Suprapubic skin (tissue), 4 donors: ENCODE results near the gene STK36. TPM values are rescaled to one million over a fixed set of nuclear protein-coding genes. Genes with fewer than 3 reads are reported as not detected.
A peak's percentile ranks its signal among the peaks of the same experiment; 100 is the strongest.

ENCODE experiments used
- DNase-seq, 2 donors: peaks; one replicate each; pipeline ENCODE4 v3.0.0-alpha.2; 2019; ENCODE audit warnings: low spot score in 2 of 2
- H3K27ac ChIP-seq: fragments of 200-600 bp; sonication (generic); one replicate; pipeline ENCODE4 v1.5.1; 2019
- H3K27me3 ChIP-seq: fragments of 200-600 bp; sonication (generic); one replicate; pipeline ENCODE4 v1.5.1; 2019
- H3K36me3 ChIP-seq: fragments of 200-600 bp; sonication (generic); one replicate; pipeline ENCODE4 v1.5.1; 2019
- H3K4me1 ChIP-seq: fragments of 200-600 bp; sonication (generic); one replicate; pipeline ENCODE4 v1.5.1; 2019
- H3K4me3 ChIP-seq: fragments of 200-600 bp; sonication (generic); one replicate; pipeline ENCODE4 v1.5.1; 2019; ENCODE audit warnings: mild to moderate bottlenecking
- H3K9me3 ChIP-seq: fragments of 200-600 bp; sonication (generic); one replicate; pipeline ENCODE4 v1.5.1; 2019
- EP300 ChIP-seq: sonication (generic); formaldehyde crosslinking; IDR thresholded peaks from one replicate; pipeline ENCODE4 v1.6.1; 2017; ENCODE audit warnings: antibody characterized with exemption
- POLR2A ChIP-seq, 2 donors: fragments of 450-650 bp; IDR thresholded peaks; one replicate each; pipeline ENCODE4 v1.6.1; 2017; ENCODE audit warnings: antibody characterized with exemption in 2 of 2, mild to moderate bottlenecking in 2 of 2, moderate library complexity in 2 of 2
- POLR2AphosphoS5 ChIP-seq, 3 donors: sonication (generic); formaldehyde crosslinking; IDR thresholded peaks; one replicate each; pipeline ENCODE4 v1.6.1; 2017; ENCODE audit warnings: antibody characterized with exemption in 3 of 3
- WGBS: methylation state at CpG from one replicate; pipeline ENCODE4 v1.1.5; 2018; 5-methylcytosine and 5-hydroxymethylcytosine counted together
- total RNA-seq, 4 donors: library from RNA; depleted of rRNA; stranded (reverse); fragments of >200 nt; gene quantifications; one replicate each; pipeline ENCODE4 v1.1.0, GENCODE V29; 2016
- TF ChIP-seq, protein P1 (sequence below), 2 donors: fragments of 200-600 bp in 1 of 2; fragments of 450-650 bp in 1 of 2; sonication (generic) in 1 of 2; IDR thresholded peaks; one replicate each; pipeline ENCODE4 v1.5.1; 2016 to 2019; ENCODE audit warnings: antibody characterized with exemption in 2 of 2, mild to moderate bottlenecking in 1 of 2, moderate library complexity in 1 of 2

The STK36 gene
- total RNA-seq, 4 donors from 2014 or later, result 20.7 to 43.4 (median 21.9) TPM

DNA sequence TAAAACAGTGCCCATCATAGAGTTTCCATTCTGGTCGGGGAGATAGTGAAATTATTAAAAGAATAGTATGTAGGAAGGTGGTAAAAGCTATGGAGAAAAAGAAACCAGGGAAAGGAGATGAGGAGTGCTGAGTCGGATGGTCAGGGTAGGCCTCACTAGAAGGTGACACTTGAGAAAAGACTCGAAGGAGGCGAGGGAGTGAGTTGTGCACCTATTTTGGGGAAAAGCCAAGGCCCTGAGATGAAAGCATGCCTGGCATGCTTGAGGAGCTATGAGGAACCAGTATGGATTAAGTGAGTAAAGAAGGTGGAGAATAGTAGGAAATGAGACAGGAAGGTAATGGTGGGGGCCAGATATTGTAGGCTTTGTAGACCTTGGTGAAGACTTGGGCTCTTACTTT lies 31.5 kb downstream of the STK36 start:
- TF ChIP-seq EP300 (no peak), POLR2A (IDR thresholded peaks at IDR 0.05) (no peak), POLR2AphosphoS5 (IDR thresholded peaks at IDR 0.05) (no peak)
- TF ChIP-seq, protein P1, sequence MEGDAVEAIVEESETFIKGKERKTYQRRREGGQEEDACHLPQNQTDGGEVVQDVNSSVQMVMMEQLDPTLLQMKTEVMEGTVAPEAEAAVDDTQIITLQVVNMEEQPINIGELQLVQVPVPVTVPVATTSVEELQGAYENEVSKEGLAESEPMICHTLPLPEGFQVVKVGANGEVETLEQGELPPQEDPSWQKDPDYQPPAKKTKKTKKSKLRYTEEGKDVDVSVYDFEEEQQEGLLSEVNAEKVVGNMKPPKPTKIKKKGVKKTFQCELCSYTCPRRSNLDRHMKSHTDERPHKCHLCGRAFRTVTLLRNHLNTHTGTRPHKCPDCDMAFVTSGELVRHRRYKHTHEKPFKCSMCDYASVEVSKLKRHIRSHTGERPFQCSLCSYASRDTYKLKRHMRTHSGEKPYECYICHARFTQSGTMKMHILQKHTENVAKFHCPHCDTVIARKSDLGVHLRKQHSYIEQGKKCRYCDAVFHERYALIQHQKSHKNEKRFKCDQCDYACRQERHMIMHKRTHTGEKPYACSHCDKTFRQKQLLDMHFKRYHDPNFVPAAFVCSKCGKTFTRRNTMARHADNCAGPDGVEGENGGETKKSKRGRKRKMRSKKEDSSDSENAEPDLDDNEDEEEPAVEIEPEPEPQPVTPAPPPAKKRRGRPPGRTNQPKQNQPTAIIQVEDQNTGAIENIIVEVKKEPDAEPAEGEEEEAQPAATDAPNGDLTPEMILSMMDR (IDR thresholded peaks at IDR 0.05), result no peak
- H3K4me3 ChIP-seq, result no peak overlapping the region
- peaks cover 15% of the 10 kb centered on the region for H3K36me3 ChIP-seq
- H3K27me3 ChIP-seq, result no peaks in the 10 kb centered on the region
- no peak overlapping the region for H3K27ac ChIP-seq
- WGBS, result 89% methylated on average over 4 of the region's 4 CpGs
- H3K9me3 ChIP-seq, result no peaks in the 10 kb centered on the region
- no peaks in the 10 kb centered on the region for H3K4me1 ChIP-seq
- DNase-seq, result no peak

DNA sequence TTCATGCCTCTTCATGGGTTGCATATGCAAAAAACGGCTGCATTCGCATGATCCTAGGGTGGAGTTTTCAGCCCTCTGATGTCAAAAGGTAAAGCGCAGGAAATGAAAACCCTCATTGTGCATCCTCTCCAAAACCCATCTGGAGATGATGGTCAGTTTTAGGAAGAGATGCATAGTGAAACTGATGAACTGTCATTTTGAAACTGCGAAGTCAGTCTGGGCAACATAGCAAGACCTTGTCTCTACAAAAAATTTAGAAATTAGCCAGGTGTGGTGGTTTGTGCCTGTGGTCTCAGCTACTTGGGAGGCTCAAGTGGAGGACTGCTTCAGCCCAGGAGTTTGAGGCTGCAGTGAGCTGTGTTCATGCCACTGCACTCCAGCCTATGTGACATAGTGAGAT lies 36.2 kb downstream of the STK36 start:
- H3K9me3 ChIP-seq, result no peaks in the 10 kb centered on the region
- no peak for TF ChIP-seq POLR2AphosphoS5 (IDR thresholded peaks at IDR 0.05)
- TF ChIP-seq POLR2A (IDR thresholded peaks at IDR 0.05), result no peak
- TF ChIP-seq, protein P1 (IDR thresholded peaks at IDR 0.05), result no peak
- no peak for TF ChIP-seq EP300
- DNase-seq, result no peak
- H3K27me3 ChIP-seq, result no peaks in the 10 kb centered on the region
- H3K4me3 ChIP-seq, result no peak overlapping the region
- 94% methylated on average over 4 of the region's 4 CpGs for whole genome bisulfite sequencing
- H3K36me3 ChIP-seq, result no peaks in the 10 kb centered on the region
- H3K4me1 ChIP-seq, result peaks cover 15% of the 10 kb centered on the region
- no peak overlapping the region for H3K27ac ChIP-seq

DNA sequence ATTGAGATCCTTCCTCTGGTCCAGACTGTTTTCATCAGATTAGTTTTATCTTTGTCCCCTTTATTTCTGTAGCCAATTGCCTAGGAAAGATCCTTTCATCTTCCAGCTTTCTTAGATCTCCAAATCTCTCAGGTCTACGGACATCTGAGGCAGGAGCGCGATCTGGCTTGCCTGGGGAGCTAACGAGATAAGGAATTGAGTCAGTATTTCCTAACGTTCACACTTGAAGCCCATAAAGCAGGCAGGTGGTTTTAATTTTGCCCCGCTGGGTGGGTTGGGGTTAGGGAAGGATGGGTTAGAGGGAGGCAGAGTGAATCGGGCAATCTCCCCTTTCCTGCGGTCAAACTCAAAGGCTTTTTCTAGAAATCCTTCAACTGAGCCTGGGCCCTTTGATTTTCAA lies 38.0 kb downstream of the STK36 start:
- TF ChIP-seq POLR2A (IDR thresholded peaks at IDR 0.05), result no peak
- no peak for TF ChIP-seq EP300
- TF ChIP-seq, protein P1 (IDR thresholded peaks at IDR 0.05), result no peak
- Histone ChIP-seq H3K9me3 (no peaks in the 10 kb centered on the region), H3K27ac (no peak overlapping the region), H3K4me1 (peaks cover 18% of the 10 kb centered on the region), H3K27me3 (no peaks in the 10 kb centered on the region), H3K36me3 (no peaks in the 10 kb centered on the region), H3K4me3 (peak overlapping the region; percentile 75)
- WGBS, result 66% methylated on average over 8 of the region's 8 CpGs
- no peak for DNase-seq

DNA sequence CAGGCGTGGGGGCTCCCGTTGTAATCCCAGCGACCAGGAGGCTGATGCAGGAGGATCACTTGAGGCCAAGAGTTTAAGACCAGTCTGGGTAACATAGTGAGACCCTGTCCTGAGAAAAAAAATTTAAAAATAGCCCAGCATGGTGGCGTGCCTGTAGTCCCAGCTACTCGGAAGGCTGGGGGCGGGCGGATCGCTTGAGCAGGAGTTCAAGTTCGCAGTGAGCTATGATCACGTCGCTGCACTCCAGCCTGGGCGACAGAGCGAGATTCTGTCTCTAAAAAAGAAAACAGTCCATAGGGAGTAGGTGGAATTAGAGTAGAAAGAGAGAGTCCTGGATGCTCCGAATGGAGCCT lies 38.4 kb downstream of the STK36 start:
- H3K4me1 ChIP-seq, result peaks cover 18% of the 10 kb centered on the region
- TF ChIP-seq POLR2A (IDR thresholded peaks at IDR 0.05) (no peak), POLR2AphosphoS5 (IDR thresholded peaks at IDR 0.05) (no peak), EP300 (no peak)
- TF ChIP-seq, protein P1 (IDR thresholded peaks at IDR 0.05), result no peak
- no peak for DNase-seq
- H3K4me3 ChIP-seq, result peak overlapping the region; percentile 75
- no peak overlapping the region for H3K27ac ChIP-seq
- H3K9me3 ChIP-seq, result no peaks in the 10 kb centered on the region
- WGBS, result 44% methylated on average over 14 of the region's 14 CpGs
- H3K27me3 ChIP-seq, result no peaks in the 10 kb centered on the region
- H3K36me3 ChIP-seq, result no peaks in the 10 kb centered on the region

DNA sequence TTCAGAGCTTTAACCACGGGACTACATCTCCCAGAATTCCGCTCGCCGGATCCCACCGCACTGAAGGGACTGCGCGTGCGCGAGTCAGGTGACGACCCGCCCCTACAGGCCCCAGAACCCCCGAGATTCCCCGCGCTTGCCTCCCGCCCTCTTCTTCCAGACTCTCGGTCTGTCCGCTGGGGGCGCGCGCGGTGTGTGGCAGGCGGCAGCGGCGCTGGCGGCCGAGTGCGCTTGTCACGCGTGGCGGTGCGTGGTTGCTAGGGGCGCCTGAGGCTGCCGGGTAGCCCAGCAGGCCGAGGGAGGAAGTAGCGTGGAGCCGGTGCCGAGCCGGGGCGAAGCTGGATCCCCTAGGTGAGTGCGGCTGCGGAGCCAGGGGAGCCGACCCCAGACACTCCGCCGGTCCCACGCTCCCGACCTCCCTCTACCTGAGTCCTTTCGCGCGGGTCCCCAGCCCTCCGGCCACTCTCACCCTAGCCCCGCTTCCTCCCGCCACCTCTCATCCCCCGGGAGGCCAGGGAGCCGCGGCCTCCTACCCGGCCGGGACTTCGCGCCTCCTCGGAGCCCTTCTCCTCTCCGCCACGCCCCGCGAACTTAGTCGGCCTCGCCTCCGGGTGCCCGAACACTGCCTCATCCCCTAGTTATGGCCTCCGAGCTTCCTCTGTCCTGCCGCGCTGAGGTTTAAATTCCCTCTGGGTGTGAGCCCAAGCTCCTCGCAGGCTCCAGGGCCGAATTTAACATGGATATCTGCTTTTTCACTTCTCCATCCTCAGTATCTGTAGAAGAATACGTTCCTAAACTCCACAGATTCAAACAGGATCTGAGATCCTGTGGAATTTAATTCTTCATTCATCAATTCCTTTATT lies 39.0 kb downstream of the STK36 start, which contains the start of gene TTLL4:
Gene TTLL4 (plus strand): TSS at position 149 of the 863 bp plus-strand sequence. CDS start 26,842 bp downstream, outside the sequence.
- H3K4me3 ChIP-seq, result peak within 1 kb of the TSS; percentile 75
- peaks cover 18% of the 10 kb centered on the region for H3K4me1 ChIP-seq
- H3K27ac ChIP-seq, result peak within 1 kb of the TSS; percentile 89
- peak; percentile 99 for DNase-seq
- under 1% methylated on average over 59 of the region's 74 CpGs for WGBS
- no peaks in the 10 kb centered on the region for H3K36me3 ChIP-seq
- no peaks in the 10 kb centered on the region for H3K27me3 ChIP-seq
- TF ChIP-seq, protein P1 (IDR thresholded peaks at IDR 0.05), result peak; percentile 83 to 96
- TF ChIP-seq POLR2AphosphoS5 (IDR thresholded peaks at IDR 0.05), result peak in 2 of 3 donors; percentile 24 to 91
- TF ChIP-seq EP300, result no peak
- TF ChIP-seq POLR2A (IDR thresholded peaks at IDR 0.05), result peak in 1 of 2 donors; percentile 19
- no peaks in the 10 kb centered on the region for H3K9me3 ChIP-seq
